ENCODE measurements around the gene ST6GALNAC3.

ST6GALNAC3 gene

DNA sequence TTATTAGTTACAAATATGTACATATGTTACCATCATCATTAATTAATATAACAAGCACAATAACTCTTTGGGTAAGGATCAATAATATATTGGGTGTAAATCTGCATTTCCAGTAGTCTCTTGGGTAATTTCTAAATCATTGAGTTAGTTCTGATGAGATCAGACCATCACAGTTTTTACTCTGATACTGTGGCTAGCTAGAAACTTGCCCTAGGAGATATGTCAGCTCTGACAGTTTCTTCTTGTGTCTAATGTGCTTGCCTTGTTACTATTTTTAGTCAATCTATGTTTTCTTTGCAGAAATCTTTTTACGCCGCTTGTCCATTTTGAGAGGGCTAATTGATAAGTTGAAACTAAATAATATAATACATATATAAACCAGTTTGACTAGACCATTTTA lies 507.2 kb downstream of the ST6GALNAC3 start:
- DNase-seq (ENCODE audit: low read depth): no peak
- no peak overlapping the region for H3K4me3 ChIP-seq (ENCODE audit: low read depth, low read length)
- in situ Hi-C loops (cut with HindIII; ENCODE audit: low sequenced_read_pairs): no loop called here
- TF ChIP-seq CTCF (IDR thresholded peaks at IDR 0.05; ENCODE audit: low read depth, low read length, missing control alignments): no peak

- DNase-seq (ENCODE audit: low read depth): no peak
- no peak for TF ChIP-seq CTCF (IDR thresholded peaks at IDR 0.05; ENCODE audit: low read depth, low read length, missing control alignments)
- in situ Hi-C loops (cut with HindIII; ENCODE audit: low sequenced_read_pairs): no loop called here
- H3K4me3 ChIP-seq (ENCODE audit: low read depth, low read length): no peak overlapping the region
These were observed 508.8 kb downstream of the ST6GALNAC3 start for GRCh38 chr1:76583235-76583868.

- in situ Hi-C loops (cut with HindIII; ENCODE audit: low sequenced_read_pairs): no loop called here
These were observed 509.4 kb downstream of the ST6GALNAC3 start for GRCh38 chr1:76583875-76584477.

GRCh38 chr1:76585980-76586674 lies 511.6 kb downstream of the ST6GALNAC3 start:
- no peak overlapping the region for H3K4me3 ChIP-seq (ENCODE audit: low read depth, low read length)
- in situ Hi-C loops (cut with HindIII; ENCODE audit: low sequenced_read_pairs): no loop called here
- DNase-seq (ENCODE audit: low read depth): no peak
- no peak for TF ChIP-seq CTCF (IDR thresholded peaks at IDR 0.05; ENCODE audit: low read depth, low read length, missing control alignments)

More at GRCh38 chr1:76583875-76584477, 509.4 kb downstream of the ST6GALNAC3 start:
- TF ChIP-seq CTCF (IDR thresholded peaks at IDR 0.05; ENCODE audit: low read depth, low read length, missing control alignments): no peak
- H3K4me3 ChIP-seq (ENCODE audit: low read depth, low read length): no peak overlapping the region
- no peak for DNase-seq (ENCODE audit: low read depth)

GRCh38 chr1:76587212-76587611 lies 512.7 kb downstream of the ST6GALNAC3 start:
- no peak for TF ChIP-seq CTCF (IDR thresholded peaks at IDR 0.05; ENCODE audit: low read depth, low read length, missing control alignments)
- no peak overlapping the region for H3K4me3 ChIP-seq (ENCODE audit: low read depth, low read length)
- DNase-seq (ENCODE audit: low read depth): no peak
- in situ Hi-C loops (cut with HindIII; ENCODE audit: low sequenced_read_pairs): no loop called here

DNA sequence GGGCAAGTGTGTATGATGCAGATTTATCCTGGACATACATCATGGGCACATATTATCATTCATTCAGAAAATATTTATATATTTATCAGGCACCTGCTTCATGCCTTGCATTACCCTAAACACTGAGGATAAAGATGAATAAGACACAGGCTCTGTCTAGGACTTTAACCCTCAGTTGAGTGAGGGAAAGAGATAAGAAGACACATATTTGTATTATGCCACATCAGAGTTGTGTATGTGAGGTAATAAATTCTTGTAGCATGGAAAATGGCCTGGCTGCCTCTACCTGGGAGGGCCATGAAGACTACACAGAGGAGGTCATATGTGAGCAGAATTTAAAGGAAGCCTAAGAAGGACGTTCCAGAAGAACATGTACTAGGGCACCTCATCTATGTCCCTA lies 516.9 kb downstream of the ST6GALNAC3 start:
- TF ChIP-seq CTCF (IDR thresholded peaks at IDR 0.05; ENCODE audit: low read depth, low read length, missing control alignments): no peak

More for the DNA sequence above, 516.9 kb downstream of the ST6GALNAC3 start:
- in situ Hi-C loops (cut with HindIII; ENCODE audit: low sequenced_read_pairs): no loop called here
- no peak for DNase-seq (ENCODE audit: low read depth)
- H3K4me3 ChIP-seq (ENCODE audit: low read depth, low read length): no peak overlapping the region
